ENCODE data around the gene RYR3.
"Not testable (repeated sequence)": the region's sequence is repeated elsewhere in the genome, so short reads cannot be mapped to it uniquely, and the experiment has no call there.

The RYR3 gene

GRCh38 chr15:33559207-33559890, 248.6 kb downstream of the RYR3 start:
- no peak overlapping the region for H3K4me3 ChIP-seq (ENCODE audit: low read length)
- no peak for TF ChIP-seq ZNF274 (IDR thresholded peaks at IDR 0.05; ENCODE audit: low read depth, low read length)

- H3K4me3 ChIP-seq (ENCODE audit: low read length) = no peak overlapping the region
- no peak for TF ChIP-seq ZNF274 (IDR thresholded peaks at IDR 0.05; ENCODE audit: low read depth, low read length)
Measured at GRCh38 chr15:33561407-33561806, 250.6 kb downstream of the RYR3 start.

GRCh38 chr15:33561967-33562366, 251.2 kb downstream of the RYR3 start:
- TF ChIP-seq ZNF274 (IDR thresholded peaks at IDR 0.05; ENCODE audit: low read depth, low read length) = no peak
- H3K4me3 ChIP-seq (ENCODE audit: low read length) = no peak overlapping the region

GRCh38 chr15:33565094-33565493, 254.3 kb downstream of the RYR3 start:
- no peak overlapping the region for H3K4me3 ChIP-seq (ENCODE audit: low read length)
- no peak for TF ChIP-seq ZNF274 (IDR thresholded peaks at IDR 0.05; ENCODE audit: low read depth, low read length)

- TF ChIP-seq ZNF274 (IDR thresholded peaks at IDR 0.05; ENCODE audit: low read depth, low read length) = no peak
- H3K4me3 ChIP-seq (ENCODE audit: low read length) = no peak overlapping the region
Measured at GRCh38 chr15:33567652-33568051, 256.9 kb downstream of the RYR3 start.

GRCh38 chr15:33569036-33569435, 258.3 kb downstream of the RYR3 start:
- no peak overlapping the region for H3K4me3 ChIP-seq (ENCODE audit: low read length)
- no peak for TF ChIP-seq ZNF274 (IDR thresholded peaks at IDR 0.05; ENCODE audit: low read depth, low read length)

GRCh38 chr15:33577911-33578310, 267.1 kb downstream of the RYR3 start:
- not testable (repeated sequence) for H3K4me3 ChIP-seq (ENCODE audit: low read length)

GRCh38 chr15:33580526-33580925, 269.8 kb downstream of the RYR3 start:
- H3K4me3 ChIP-seq (ENCODE audit: low read length) = no peak overlapping the region
- no peak for TF ChIP-seq ZNF274 (IDR thresholded peaks at IDR 0.05; ENCODE audit: low read depth, low read length)

GRCh38 chr15:33581032-33581431, 270.3 kb downstream of the RYR3 start:
- no peak overlapping the region for H3K4me3 ChIP-seq (ENCODE audit: low read length)
- TF ChIP-seq ZNF274 (IDR thresholded peaks at IDR 0.05; ENCODE audit: low read depth, low read length) = no peak

- H3K4me3 ChIP-seq (ENCODE audit: low read length) = no peak overlapping the region
- TF ChIP-seq ZNF274 (IDR thresholded peaks at IDR 0.05; ENCODE audit: low read depth, low read length) = no peak
Measured at GRCh38 chr15:33584797-33585196, 274.0 kb downstream of the RYR3 start.

GRCh38 chr15:33586786-33587697, 276.3 kb downstream of the RYR3 start:
- no peak for TF ChIP-seq ZNF274 (IDR thresholded peaks at IDR 0.05; ENCODE audit: low read depth, low read length)
- H3K4me3 ChIP-seq (ENCODE audit: low read length) = no peak overlapping the region

- no peak for TF ChIP-seq ZNF274 (IDR thresholded peaks at IDR 0.05; ENCODE audit: low read depth, low read length)
- no peak overlapping the region for H3K4me3 ChIP-seq (ENCODE audit: low read length)
Measured at GRCh38 chr15:33587773-33588172, 277.0 kb downstream of the RYR3 start.

- TF ChIP-seq ZNF274 (IDR thresholded peaks at IDR 0.05; ENCODE audit: low read depth, low read length) = no peak
- no peak overlapping the region for H3K4me3 ChIP-seq (ENCODE audit: low read length)
Measured at GRCh38 chr15:33592864-33593263, 282.1 kb downstream of the RYR3 start.

- not testable (repeated sequence) for H3K4me3 ChIP-seq (ENCODE audit: low read length)
Measured at GRCh38 chr15:33598382-33598781, 287.6 kb downstream of the RYR3 start.

GRCh38 chr15:33600212-33600611, 289.4 kb downstream of the RYR3 start:
- TF ChIP-seq ZNF274 (IDR thresholded peaks at IDR 0.05; ENCODE audit: low read depth, low read length) = no peak
- H3K4me3 ChIP-seq (ENCODE audit: low read length) = no peak overlapping the region
